ENCODE data around the gene IREB2. TPM values are rescaled to one million over a fixed set of nuclear protein-coding genes. Genes with fewer than 3 reads are reported as not detected.
"Not testable (repeated sequence)": the region's sequence is repeated elsewhere in the genome, so short reads cannot be mapped to it uniquely, and the experiment has no call there.

Gene IREB2
- total RNA-seq, 1 experiment from 2014 or later = 37.6 TPM

DNA sequence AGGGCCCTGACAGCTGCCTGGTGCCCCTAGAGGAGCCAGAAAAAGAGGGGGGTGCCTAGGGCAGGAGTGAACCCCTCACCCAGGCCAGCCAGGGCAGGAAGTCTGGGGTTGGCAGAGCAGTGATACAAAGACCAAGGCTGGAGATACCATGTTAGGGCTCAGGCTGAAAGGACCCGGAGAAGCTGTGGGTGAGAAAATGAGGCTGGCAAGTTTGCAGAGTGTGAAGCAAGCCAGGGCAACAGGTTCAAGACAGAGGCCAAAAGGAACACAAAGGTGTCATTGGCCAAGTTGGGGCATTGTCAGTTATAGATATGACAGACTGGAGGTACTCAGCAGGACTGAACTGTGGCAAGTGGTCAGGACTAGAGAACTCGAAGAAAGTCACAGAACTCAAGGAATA is 40.6 kb upstream of the IREB2 start:
- Histone ChIP-seq H3K4me3 (ENCODE audit: insufficient read depth, low read depth, low read length) (no peak overlapping the region), H3K36me3 (replicated peaks; ENCODE audit: control insufficient read depth, insufficient read depth, low read length) (no peaks in the 10 kb centered on the region), H3K27me3 (ENCODE audit: control insufficient read depth, insufficient read depth, low read length) (no peaks in the 10 kb centered on the region)
- no peak for DNase-seq

DNA sequence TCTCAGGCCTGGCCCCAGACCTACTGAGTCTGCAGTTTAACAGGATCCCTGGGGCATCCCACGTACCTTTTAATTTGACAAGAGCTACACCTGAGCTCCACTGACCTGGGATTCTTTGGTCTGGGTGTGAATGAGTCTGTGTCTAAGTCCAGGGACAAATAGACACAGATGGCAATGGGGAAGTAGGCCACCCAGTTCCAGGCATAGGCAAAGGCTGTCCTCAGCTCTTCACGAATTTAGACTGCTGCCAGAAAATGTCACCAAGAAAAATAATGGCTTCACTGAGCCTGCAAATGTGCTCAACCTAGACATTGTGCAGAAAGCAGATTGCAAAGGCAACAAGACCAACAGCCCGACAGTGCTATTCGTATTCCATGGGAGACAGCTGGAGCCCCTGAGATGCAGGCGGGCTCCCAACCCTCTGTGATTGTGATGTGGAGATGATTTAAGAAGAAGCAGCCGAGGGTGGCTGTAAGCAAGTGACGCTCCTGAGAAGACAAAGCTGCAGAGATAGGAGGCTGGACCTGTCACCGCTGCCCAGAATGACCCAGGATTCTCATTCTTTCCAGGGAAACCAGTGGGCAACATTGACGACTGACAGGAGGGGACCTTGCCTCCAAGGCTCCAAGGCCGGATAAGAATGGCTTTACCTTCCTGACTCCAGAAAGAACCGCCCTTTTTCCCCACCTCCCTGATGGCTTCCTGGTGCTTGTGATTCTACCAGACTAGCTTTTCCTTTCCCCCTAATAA is 39.8 kb upstream of the IREB2 start:
- Histone ChIP-seq H3K36me3 (replicated peaks; ENCODE audit: control insufficient read depth, insufficient read depth, low read length) (no peaks in the 10 kb centered on the region), H3K27me3 (ENCODE audit: control insufficient read depth, insufficient read depth, low read length) (no peaks in the 10 kb centered on the region), H3K4me3 (ENCODE audit: insufficient read depth, low read depth, low read length) (no peak overlapping the region)
- DNase-seq = no peak

GRCh38 chr15:78399091-78399490 is 38.9 kb upstream of the IREB2 start:
- H3K36me3 ChIP-seq (replicated peaks; ENCODE audit: control insufficient read depth, insufficient read depth, low read length) = no peaks in the 10 kb centered on the region
- DNase-seq = no peak

GRCh38 chr15:78402061-78402610 is 35.9 kb upstream of the IREB2 start:
- no peak overlapping the region for H3K4me3 ChIP-seq (ENCODE audit: insufficient read depth, low read depth, low read length)
- no peaks in the 10 kb centered on the region; the same call in 1 of the 2 replicates for H3K27me3 ChIP-seq (ENCODE audit: control insufficient read depth, insufficient read depth, low read length)
- no peaks in the 10 kb centered on the region for H3K36me3 ChIP-seq (replicated peaks; ENCODE audit: control insufficient read depth, insufficient read depth, low read length)
- DNase-seq = no peak

More at GRCh38 chr15:78399091-78399490, 38.9 kb upstream of the IREB2 start:
- Histone ChIP-seq H3K27me3 (ENCODE audit: control insufficient read depth, insufficient read depth, low read length) (no peaks in the 10 kb centered on the region), H3K4me3 (ENCODE audit: insufficient read depth, low read depth, low read length) (no peak overlapping the region)

GRCh38 chr15:78404125-78404524 is 33.9 kb upstream of the IREB2 start:
- Histone ChIP-seq H3K27me3 (ENCODE audit: control insufficient read depth, insufficient read depth, low read length) (no peaks in the 10 kb centered on the region; the same call in 1 of the 2 replicates), H3K36me3 (replicated peaks; ENCODE audit: control insufficient read depth, insufficient read depth, low read length) (no peaks in the 10 kb centered on the region), H3K4me3 (ENCODE audit: insufficient read depth, low read depth, low read length) (no peak overlapping the region)
- DNase-seq = no peak

- H3K4me3 ChIP-seq (ENCODE audit: insufficient read depth, low read depth, low read length); H3K27me3 ChIP-seq (ENCODE audit: control insufficient read depth, insufficient read depth, low read length); DNase-seq; H3K36me3 ChIP-seq (replicated peaks; ENCODE audit: control insufficient read depth, insufficient read depth, low read length): not testable (repeated sequence)
Observed at GRCh38 chr15:78404796-78405195, 33.2 kb upstream of the IREB2 start.

DNA sequence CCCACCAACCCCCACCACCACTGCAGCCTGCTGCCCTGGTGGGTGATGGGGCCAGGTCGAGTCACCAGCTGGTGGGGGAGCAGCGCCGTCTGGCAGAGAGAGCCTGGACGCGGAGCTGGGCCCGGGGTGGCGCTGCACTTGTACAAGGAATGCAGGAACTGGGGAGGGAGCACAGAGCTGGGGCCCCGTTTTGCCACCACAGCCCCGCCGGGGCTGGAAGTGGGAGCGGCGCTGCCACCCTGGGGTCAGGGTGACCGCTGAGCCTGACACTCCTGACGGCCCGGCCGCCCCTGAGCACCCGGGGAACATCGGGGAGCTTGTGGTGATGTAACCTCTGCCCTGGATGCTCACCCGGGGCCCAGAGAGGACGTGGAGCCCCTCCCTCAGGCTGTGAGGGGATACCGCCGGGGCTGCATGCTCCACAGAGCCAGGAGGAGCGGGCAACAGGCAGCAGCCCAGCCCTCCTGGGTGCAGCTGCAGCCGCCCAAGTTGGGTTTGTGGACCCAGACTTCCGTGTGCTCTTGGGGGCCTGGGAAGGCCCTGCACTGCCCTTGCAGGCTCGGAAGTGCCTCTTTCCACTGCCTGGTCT is 32.6 kb upstream of the IREB2 start:
- H3K4me3 ChIP-seq (ENCODE audit: insufficient read depth, low read depth, low read length) = peak overlapping the region; percentile 34; the same call in 1 of the 2 replicates
- DNase-seq = peak; percentile 87
- no peaks in the 10 kb centered on the region for H3K36me3 ChIP-seq (replicated peaks; ENCODE audit: control insufficient read depth, insufficient read depth, low read length)
- H3K27me3 ChIP-seq (ENCODE audit: control insufficient read depth, insufficient read depth, low read length) = no peaks in the 10 kb centered on the region; the same call in 1 of the 2 replicates

DNA sequence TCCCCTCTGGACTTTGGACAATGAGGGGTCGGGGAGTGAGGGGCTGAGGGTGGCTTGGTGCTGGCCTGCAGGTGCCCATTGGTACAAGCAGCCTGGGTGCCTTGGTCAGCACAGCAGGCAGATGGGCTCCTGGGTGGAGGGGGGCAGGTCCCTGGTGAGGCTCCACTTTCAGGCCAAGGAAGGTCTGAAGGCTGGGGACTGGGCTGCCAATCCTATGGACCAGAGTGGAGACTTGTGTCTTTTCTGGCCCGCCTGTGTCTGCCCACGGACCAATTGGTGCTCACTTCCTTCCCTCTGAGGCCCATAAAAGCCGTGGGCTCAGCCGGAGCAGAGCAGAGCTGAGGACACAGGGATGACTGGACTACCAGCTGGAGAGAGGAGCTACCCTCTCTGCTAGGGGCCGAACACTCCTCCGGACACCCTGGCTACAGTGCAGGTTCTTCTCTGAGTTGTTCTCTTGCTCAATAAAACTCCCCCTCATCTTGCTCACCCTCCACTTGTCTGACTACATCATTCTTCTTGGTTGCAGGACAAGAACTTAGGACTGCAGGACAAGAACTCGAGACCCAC is 31.9 kb upstream of the IREB2 start:
- H3K27me3 ChIP-seq (ENCODE audit: control insufficient read depth, insufficient read depth, low read length) = no peaks in the 10 kb centered on the region; the same call in 1 of the 2 replicates
- no peak for DNase-seq
- H3K36me3 ChIP-seq (replicated peaks; ENCODE audit: control insufficient read depth, insufficient read depth, low read length) = no peaks in the 10 kb centered on the region
- H3K4me3 ChIP-seq (ENCODE audit: insufficient read depth, low read depth, low read length) = no peak overlapping the region; the same call in 1 of the 2 replicates

DNA sequence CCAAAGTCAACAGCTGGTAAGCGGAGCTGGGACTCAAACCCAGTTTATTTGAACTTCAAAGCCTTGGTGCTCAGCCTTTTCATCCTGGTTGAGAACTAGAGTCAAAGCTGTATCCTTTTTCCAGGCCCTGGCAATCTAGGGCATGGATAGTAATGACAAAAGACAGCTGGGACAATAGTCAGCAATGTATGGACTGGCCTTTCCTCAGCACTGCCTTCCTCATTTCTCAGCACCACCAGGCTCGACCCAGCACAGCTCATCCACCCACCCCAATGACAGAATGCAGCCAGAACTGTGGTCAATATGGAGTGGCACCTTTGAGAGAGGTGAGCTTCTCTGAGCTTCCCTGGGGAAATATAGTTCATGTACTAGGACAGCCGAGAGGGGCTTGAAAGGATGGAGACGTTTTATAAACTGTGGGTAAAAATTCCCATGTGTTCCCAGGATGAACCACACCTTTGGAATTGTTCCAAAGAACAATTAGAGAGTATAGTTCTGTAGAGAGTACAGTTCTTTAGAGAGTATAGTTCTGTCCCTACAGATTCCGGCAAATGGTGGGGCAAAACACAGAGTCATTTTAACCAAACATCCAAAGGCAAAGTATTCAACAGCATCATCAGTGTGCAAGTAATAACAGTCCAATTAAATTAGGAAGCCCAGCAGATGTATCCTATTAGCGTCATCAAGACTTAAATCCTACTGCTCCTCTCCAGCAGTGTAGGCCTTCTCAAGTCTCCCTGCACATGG is 30.2 kb upstream of the IREB2 start:
- Histone ChIP-seq H3K36me3 (replicated peaks; ENCODE audit: control insufficient read depth, insufficient read depth, low read length) (no peaks in the 10 kb centered on the region), H3K4me3 (ENCODE audit: insufficient read depth, low read depth, low read length) (no peak overlapping the region), H3K27me3 (ENCODE audit: control insufficient read depth, insufficient read depth, low read length) (no peaks in the 10 kb centered on the region; the same call in 1 of the 2 replicates)
- no peak for DNase-seq

- DNase-seq = no peak
- H3K36me3 ChIP-seq (replicated peaks; ENCODE audit: control insufficient read depth, insufficient read depth, low read length) = no peaks in the 10 kb centered on the region
- H3K27me3 ChIP-seq (ENCODE audit: control insufficient read depth, insufficient read depth, low read length) = no peaks in the 10 kb centered on the region; the same call in 1 of the 2 replicates
Observed at GRCh38 chr15:78408355-78408640, 29.7 kb upstream of the IREB2 start.

DNA sequence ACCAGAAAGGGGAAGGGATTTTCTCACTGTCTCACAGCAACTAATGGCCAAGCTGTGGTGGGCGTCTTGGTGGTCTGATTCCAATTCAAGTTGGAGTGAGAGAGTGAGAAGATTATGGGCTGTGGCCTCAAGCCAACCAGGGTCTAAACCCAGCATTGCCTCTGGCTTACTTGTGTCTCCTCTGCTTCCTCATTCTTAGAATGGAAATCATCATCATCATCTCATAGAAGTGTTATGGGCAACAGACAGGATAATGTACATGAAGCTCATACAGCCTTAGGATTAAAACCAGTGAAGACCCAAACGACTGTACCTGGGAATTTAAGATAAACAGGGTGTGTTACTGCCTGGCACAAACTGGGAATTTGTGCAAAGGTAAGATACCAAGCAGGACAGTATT is 29.1 kb upstream of the IREB2 start:
- Histone ChIP-seq H3K36me3 (replicated peaks; ENCODE audit: control insufficient read depth, insufficient read depth, low read length) (no peaks in the 10 kb centered on the region), H3K4me3 (ENCODE audit: insufficient read depth, low read depth, low read length) (no peak overlapping the region), H3K27me3 (ENCODE audit: control insufficient read depth, insufficient read depth, low read length) (no peaks in the 10 kb centered on the region; the same call in 1 of the 2 replicates)
- DNase-seq = no peak

More at GRCh38 chr15:78408355-78408640, 29.7 kb upstream of the IREB2 start:
- H3K4me3 ChIP-seq (ENCODE audit: insufficient read depth, low read depth, low read length) = no peak overlapping the region

GRCh38 chr15:78411061-78411460 is 27.0 kb upstream of the IREB2 start:
- no peaks in the 10 kb centered on the region for H3K27me3 ChIP-seq (ENCODE audit: control insufficient read depth, insufficient read depth, low read length)
- no peak for DNase-seq
- H3K36me3 ChIP-seq (replicated peaks; ENCODE audit: control insufficient read depth, insufficient read depth, low read length) = no peaks in the 10 kb centered on the region
- H3K4me3 ChIP-seq (ENCODE audit: insufficient read depth, low read depth, low read length) = no peak overlapping the region

GRCh38 chr15:78414621-78415250 is 23.3 kb upstream of the IREB2 start:
- no peak for DNase-seq

GRCh38 chr15:78415284-78415683 is 22.7 kb upstream of the IREB2 start:
- H3K27me3 ChIP-seq (ENCODE audit: control insufficient read depth, insufficient read depth, low read length) = no peaks in the 10 kb centered on the region
- no peaks in the 10 kb centered on the region for H3K36me3 ChIP-seq (replicated peaks; ENCODE audit: control insufficient read depth, insufficient read depth, low read length)
- DNase-seq = peak; percentile 47
- H3K4me3 ChIP-seq (ENCODE audit: insufficient read depth, low read depth, low read length) = no peak overlapping the region

More at GRCh38 chr15:78414621-78415250, 23.3 kb upstream of the IREB2 start:
- Histone ChIP-seq H3K36me3 (replicated peaks; ENCODE audit: control insufficient read depth, insufficient read depth, low read length) (no peaks in the 10 kb centered on the region), H3K4me3 (ENCODE audit: insufficient read depth, low read depth, low read length) (no peak overlapping the region), H3K27me3 (ENCODE audit: control insufficient read depth, insufficient read depth, low read length) (no peaks in the 10 kb centered on the region)

All from H7 (cell line).